Measurements from ENCODE around the gene CFDP1.
A peak's percentile ranks its signal among the peaks of the same experiment; 100 is the strongest.

The CFDP1 gene

GRCh38 chr16:75265911-75266701 is 167.2 kb downstream of the CFDP1 start:
- DNase-seq (ENCODE audit: low read depth in 3 of 3): peak in 1 of 3 experiments; percentile 14

- no peak for DNase-seq (ENCODE audit: low read depth in 3 of 3)
These were observed 168.0 kb downstream of the CFDP1 start for GRCh38 chr16:75264999-75265910.

GRCh38 chr16:75264457-75264998 is 168.8 kb downstream of the CFDP1 start:
- DNase-seq (ENCODE audit: low read depth in 3 of 3): no peak

- DNase-seq (ENCODE audit: low read depth in 3 of 3): no peak
These were observed 169.3 kb downstream of the CFDP1 start for GRCh38 chr16:75263963-75264445.

GRCh38 chr16:75263291-75263962 is 169.9 kb downstream of the CFDP1 start:
- no peak for DNase-seq (ENCODE audit: low read depth in 3 of 3)

- DNase-seq (ENCODE audit: low read depth in 3 of 3): no peak
These were observed 170.5 kb downstream of the CFDP1 start for GRCh38 chr16:75262800-75263127.

- no peak for DNase-seq (ENCODE audit: low read depth in 3 of 3)
These were observed 171.1 kb downstream of the CFDP1 start for GRCh38 chr16:75262104-75262799.

GRCh38 chr16:75261590-75262078 is 171.7 kb downstream of the CFDP1 start:
- no peak for DNase-seq (ENCODE audit: low read depth in 3 of 3)

- no peak for DNase-seq (ENCODE audit: low read depth in 3 of 3)
These were observed 172.3 kb downstream of the CFDP1 start for GRCh38 chr16:75260851-75261589.

GRCh38 chr16:75258807-75259141 is 174.5 kb downstream of the CFDP1 start:
- DNase-seq (ENCODE audit: low read depth in 3 of 3): no peak

GRCh38 chr16:75257886-75258806 is 175.2 kb downstream of the CFDP1 start:
- no peak for DNase-seq (ENCODE audit: low read depth in 3 of 3)

GRCh38 chr16:75256696-75257343 is 176.5 kb downstream of the CFDP1 start:
- DNase-seq (ENCODE audit: low read depth in 3 of 3): no peak

GRCh38 chr16:75256059-75256571 is 177.2 kb downstream of the CFDP1 start:
- DNase-seq (ENCODE audit: low read depth in 3 of 3): no peak

GRCh38 chr16:75254359-75254837 is 178.9 kb downstream of the CFDP1 start:
- DNase-seq (ENCODE audit: low read depth in 3 of 3): no peak

- no peak for DNase-seq (ENCODE audit: low read depth in 3 of 3)
These were observed 180.1 kb downstream of the CFDP1 start for GRCh38 chr16:75252946-75253911.

- DNase-seq (ENCODE audit: low read depth in 3 of 3): no peak
These were observed 181.0 kb downstream of the CFDP1 start for GRCh38 chr16:75252049-75252864.
